Lung (tissue), 12 donors: ENCODE measurements around the gene CRLF1. TPM values are rescaled to one million over a fixed set of nuclear protein-coding genes. Genes with fewer than 3 reads are reported as not detected.

Experiments
- ATAC-seq: fragments of 200-7000 bp; cut with Tn5 transposase; one replicate; pipeline ENCODE4 v1.9.1; 2020; ENCODE audit warnings: moderate number of reproducible peaks; ENCODE audit not compliant: insufficient read depth, low FRiP score
- DNase-seq, 3 donors: peaks; one replicate each; pipeline ENCODE4 v3.0.0-alpha.2; 2013 to 2017
- H3K27ac ChIP-seq, 2 donors: one replicate each; pipeline ENCODE4 v1.5.1; 2013; ENCODE audit warnings: mild to moderate bottlenecking in 2 of 2, moderate library complexity in 2 of 2, control low read depth in 1 of 2, inconsistent platforms in 1 of 2, low read depth in 1 of 2, low read length in 1 of 2
- H3K27me3 ChIP-seq, 3 donors: one replicate each; pipeline ENCODE4 v1.5.1; 2013; ENCODE audit warnings: low read length in 2 of 3; ENCODE audit not compliant: control insufficient read depth in 3 of 3, insufficient read depth in 3 of 3
- H3K36me3 ChIP-seq, 4 donors: one replicate each; pipeline ENCODE4 v1.5.1; 2013; ENCODE audit warnings: low read length in 4 of 4, mild to moderate bottlenecking in 1 of 4, moderate library complexity in 1 of 4; ENCODE audit not compliant: control insufficient read depth in 4 of 4, insufficient read depth in 4 of 4
- H3K4me1 ChIP-seq, 5 donors: one replicate each; pipeline ENCODE4 v1.5.1; 2013; ENCODE audit warnings: low read length in 5 of 5, mild to moderate bottlenecking in 2 of 5, moderate library complexity in 1 of 5; ENCODE audit not compliant: control insufficient read depth in 5 of 5, insufficient read depth in 5 of 5
- H3K4me3 ChIP-seq: one replicate; pipeline ENCODE4 v1.5.1; 2013; ENCODE audit warnings: mild to moderate bottlenecking, control low read depth, moderate library complexity
- H3K9ac ChIP-seq, 2 donors: one replicate each; pipeline ENCODE4 v1.5.1; 2013; ENCODE audit warnings: low read length in 2 of 2, control low read depth in 1 of 2; ENCODE audit not compliant: insufficient read depth in 1 of 2
- H3K9me3 ChIP-seq, 4 donors: one replicate each; pipeline ENCODE4 v1.5.1; 2013; ENCODE audit warnings: low read length in 3 of 4, mild to moderate bottlenecking in 1 of 4, moderate library complexity in 1 of 4; ENCODE audit not compliant: control insufficient read depth in 4 of 4, insufficient read depth in 3 of 4
- WGBS, 2 donors: extraction: QIAGEN DNeasy Blood & Tissue Kit; methylation state at CpG; one replicate each; pipeline ENCODE4 v1.1.7; 2013; 5-methylcytosine and 5-hydroxymethylcytosine counted together
- polyA plus RNA-seq, 2 donors: library from polyadenylated mRNA; stranded (reverse); fragments of 200-250 nt; gene quantifications; one replicate each; pipeline ENCODE4 v1.2.1, GENCODE V29; 2013
- total RNA-seq, 2 donors: library from RNA; depleted of rRNA in 1 of 2; stranded (reverse); fragments of >200 nt in 1 of 2; gene quantifications; one replicate each; pipeline ENCODE4 v1.2.1, GENCODE V29; 2014 to 2021
- TF ChIP-seq, protein P1 (sequence below): IDR thresholded peaks from 2 replicates; pipeline ENCODE4 v1.5.1; 2012; ENCODE audit warnings: mild to moderate bottlenecking; ENCODE audit errors: control extremely low read depth, extremely low read depth
- donor health status: control.
- donor health status: control.
- donor health status: Bipolar disorder and iron deficiency.
- donor health status: healthy.
- donor health status: DM: yes; HTN: yes; CAD: no.

CRLF1 gene
- total and polyA plus RNA-seq, 4 donors, result 12.8 to 48.2 (median 25.1) TPM

GRCh38 chr19:18639706-18640243 is 33.2 kb upstream of the CRLF1 start:
- 58 to 68% methylated on average over 8 of the region's 8 CpGs for whole genome bisulfite sequencing, 2 donors
- H3K27me3 ChIP-seq, result no peaks in the 10 kb centered on the region
- H3K27ac ChIP-seq, result no peak overlapping the region
- DNase-seq (peak in 1 of 3 donors; percentile 36), ATAC-seq (no peak)
- no peaks in the 10 kb centered on the region for H3K9me3 ChIP-seq
- H3K9ac ChIP-seq, result no peak overlapping the region
- H3K4me1 ChIP-seq, result peaks cover 0 to 8% (median 4%) of the 10 kb centered on the region in 5 donors
- H3K4me3 ChIP-seq, result no peak overlapping the region
- TF ChIP-seq, protein P1, sequence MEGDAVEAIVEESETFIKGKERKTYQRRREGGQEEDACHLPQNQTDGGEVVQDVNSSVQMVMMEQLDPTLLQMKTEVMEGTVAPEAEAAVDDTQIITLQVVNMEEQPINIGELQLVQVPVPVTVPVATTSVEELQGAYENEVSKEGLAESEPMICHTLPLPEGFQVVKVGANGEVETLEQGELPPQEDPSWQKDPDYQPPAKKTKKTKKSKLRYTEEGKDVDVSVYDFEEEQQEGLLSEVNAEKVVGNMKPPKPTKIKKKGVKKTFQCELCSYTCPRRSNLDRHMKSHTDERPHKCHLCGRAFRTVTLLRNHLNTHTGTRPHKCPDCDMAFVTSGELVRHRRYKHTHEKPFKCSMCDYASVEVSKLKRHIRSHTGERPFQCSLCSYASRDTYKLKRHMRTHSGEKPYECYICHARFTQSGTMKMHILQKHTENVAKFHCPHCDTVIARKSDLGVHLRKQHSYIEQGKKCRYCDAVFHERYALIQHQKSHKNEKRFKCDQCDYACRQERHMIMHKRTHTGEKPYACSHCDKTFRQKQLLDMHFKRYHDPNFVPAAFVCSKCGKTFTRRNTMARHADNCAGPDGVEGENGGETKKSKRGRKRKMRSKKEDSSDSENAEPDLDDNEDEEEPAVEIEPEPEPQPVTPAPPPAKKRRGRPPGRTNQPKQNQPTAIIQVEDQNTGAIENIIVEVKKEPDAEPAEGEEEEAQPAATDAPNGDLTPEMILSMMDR, result no peak
- peaks cover 0 to 2% (median 0%) of the 10 kb centered on the region in 4 donors for H3K36me3 ChIP-seq

DNA sequence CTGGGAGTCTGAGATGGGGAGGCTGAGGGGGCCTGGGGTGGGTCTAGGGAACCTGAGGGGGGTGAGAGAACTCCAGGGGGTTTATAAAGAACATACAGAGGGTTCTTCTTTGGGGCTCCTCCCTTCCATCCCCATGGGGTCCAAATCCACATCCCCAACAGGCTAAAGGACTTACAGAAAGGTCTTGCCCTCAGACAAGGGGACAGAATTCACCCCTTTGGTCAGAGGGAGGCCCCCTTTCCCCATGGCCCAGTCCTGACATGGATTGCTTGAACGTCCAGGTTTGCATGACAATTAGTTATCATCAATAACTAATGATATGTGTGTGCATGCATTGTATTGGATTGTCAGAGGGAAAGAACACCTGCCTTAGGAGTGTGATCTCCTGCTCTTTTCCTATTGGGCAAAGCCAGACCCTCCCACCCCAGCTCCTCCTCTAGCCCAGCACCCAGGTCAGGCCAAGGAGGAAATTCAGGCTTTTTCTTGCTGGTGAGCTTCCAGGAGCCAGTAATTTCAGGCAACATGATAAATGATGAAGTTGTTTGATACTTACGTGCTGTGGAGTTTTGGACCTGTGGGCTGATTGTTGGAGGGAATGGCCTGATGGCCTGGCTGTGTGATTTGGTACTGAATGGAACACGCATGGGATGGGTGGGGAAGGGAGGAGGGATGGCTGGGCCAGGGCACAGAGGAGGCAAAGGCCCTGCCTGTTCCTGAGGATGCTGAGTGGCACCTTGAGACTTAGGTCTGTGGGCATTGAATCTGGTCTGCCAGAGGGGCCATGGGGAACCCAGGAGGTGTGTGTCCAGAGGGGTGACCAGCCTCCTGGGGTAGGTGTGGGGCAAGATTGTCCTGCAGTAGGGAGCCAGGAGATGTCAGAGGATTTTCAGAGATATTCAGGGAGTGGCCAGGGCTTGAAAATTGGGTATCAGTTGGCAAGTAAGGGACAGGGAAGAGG is 31.4 kb upstream of the CRLF1 start:
- ATAC-seq, result no peak

GRCh38 chr19:18636969-18637629 is 30.5 kb upstream of the CRLF1 start, which contains the start of gene KLHL26:
Gene KLHL26, plus strand, starts transcription at chr19:18637028. Its CDS starts 27 bp downstream, at chr19:18637055.
- peaks cover 0 to 8% (median 4%) of the 10 kb centered on the region in 5 donors for H3K4me1 ChIP-seq
- H3K36me3 ChIP-seq, result peaks cover 0 to 2% (median 0%) of the 10 kb centered on the region in 4 donors
- H3K27ac ChIP-seq, result peak within 1 kb of the TSS; percentile 58 to 96
- no peaks in the 10 kb centered on the region for H3K9me3 ChIP-seq
- H3K27me3 ChIP-seq, result no peaks in the 10 kb centered on the region
- no peak for ATAC-seq
- DNase-seq, result no peak
- TF ChIP-seq, protein P1, result no peak
- WGBS, 2 donors, result 3 to 6% methylated on average over 46 to 47 of the region's 47 CpGs
- H3K4me3 ChIP-seq, result peak within 1 kb of the TSS; percentile 88
- no peak within 1 kb of the TSS for H3K9ac ChIP-seq

More for the DNA sequence above, 31.4 kb upstream of the CRLF1 start:
- no peaks in the 10 kb centered on the region for H3K9me3 ChIP-seq
- H3K4me1 ChIP-seq, result peaks cover 0 to 8% (median 4%) of the 10 kb centered on the region in 5 donors
- peak overlapping the region; percentile 88 for H3K4me3 ChIP-seq
- peak overlapping the region; percentile 58 to 96 for H3K27ac ChIP-seq
- 25 to 47% methylated on average over 3 of the region's 3 CpGs for WGBS, 2 donors
- TF ChIP-seq, protein P1, result no peak
- H3K9ac ChIP-seq, result no peak overlapping the region
- DNase-seq, result peak in 1 of 3 donors; percentile 31
- H3K36me3 ChIP-seq, result peaks cover 0 to 2% (median 0%) of the 10 kb centered on the region in 4 donors
- H3K27me3 ChIP-seq, result no peaks in the 10 kb centered on the region
